Endothelial cell of umbilical vein (primary cell): ENCODE results near the gene EME2. TPM values are rescaled to one million over a fixed set of nuclear protein-coding genes. Genes with fewer than 3 reads are reported as not detected.

Source experiments
- Bru-seq: library from RNA; stranded (reverse); fragments of 400-500 nt; gene quantifications from one replicate; lab custom pipeline; 2021; lab: Mats Ljungman, UMichigan
- BruChase-seq, 2 experiments: library from RNA; stranded (reverse); fragments of 400-500 nt; gene quantifications; one replicate each; lab custom pipeline; 2021; lab: Mats Ljungman, UMichigan
- BruUV-seq: library from RNA; stranded (reverse); fragments of 400-500 nt; replicated peaks from 2 replicates; lab custom pipeline; 2021; lab: Mats Ljungman, UMichigan
- CTCF ChIA-PET: fragments of 300-600, 350-600 bp; sonication (Branson Sonifier 250); formaldehyde crosslinking; loops from one replicate; lab custom pipeline; 2021; ENCODE audit warnings: antibody characterized with exemption, inconsistent platforms; lab: Charles Lee
- POLR2A ChIA-PET: fragments of 300-600, 350-600 bp; sonication (Branson Sonifier 250); formaldehyde crosslinking; loops from one replicate; lab custom pipeline; 2021; ENCODE audit warnings: antibody characterized with exemption, inconsistent platforms; lab: Charles Lee
- DNase-seq: peaks from one replicate; pipeline ENCODE4 v3.0.0-alpha.2; 2011; ENCODE audit warnings: low read depth, low spot score
- FAIRE-seq: peaks from 2 replicates; lab custom pipeline; 2011; peaks lifted over from hg19 to GRCh38; lab: Jason Lieb, UNC
- H2AFZ ChIP-seq: 2 replicates; pipeline ENCODE4 v1.6.0; 2012; ENCODE audit warnings: low read depth, low read length, control low read depth, inconsistent platforms
- H3K27ac ChIP-seq: 2 replicates; pipeline ENCODE4 v1.5.1; 2011; ENCODE audit warnings: low read depth, mild to moderate bottlenecking, control low read depth, low read length, moderate library complexity; ENCODE audit not compliant: insufficient read depth
- H3K27me3 ChIP-seq, 2 experiments: 2 replicates each; pipeline versions ENCODE4 v1.6.0 to v1.6.1; 2011; ENCODE audit warnings: low read length in 2 of 2, mixed read lengths in 1 of 2; ENCODE audit not compliant: control insufficient read depth in 2 of 2, insufficient read depth in 2 of 2
- H3K36me3 ChIP-seq, 2 experiments: 2 replicates in 1 of 2; 3 replicates in 1 of 2; pipeline ENCODE4 v1.5.1; 2011; ENCODE audit warnings: low read length in 2 of 2, mild to moderate bottlenecking in 1 of 2, moderate library complexity in 1 of 2; ENCODE audit not compliant: control insufficient read depth in 2 of 2, insufficient read depth in 2 of 2; ENCODE audit errors: extremely low read depth in 1 of 2
- H3K4me1 ChIP-seq: 3 replicates; pipeline ENCODE4 v1.5.1; 2011; ENCODE audit warnings: mild to moderate bottlenecking, low read length; ENCODE audit not compliant: control insufficient read depth, insufficient read depth; ENCODE audit errors: extremely low read depth
- H3K4me2 ChIP-seq: 2 replicates; pipeline ENCODE4 v1.6.1; 2011; ENCODE audit warnings: low read length, control low read depth, mixed read lengths; ENCODE audit not compliant: insufficient read depth
- H3K4me3 ChIP-seq, 3 experiments: fragments of 200-600 bp in 1 of 3; sonication (generic), shearing (Covaris generic) in 1 of 3; replicated peaks in 1 of 3; 2 replicates each; pipeline ENCODE4 v1.5.1; 2011 to 2016; ENCODE audit warnings: control low read depth in 3 of 3, low read length in 3 of 3, mild to moderate bottlenecking in 2 of 3, inconsistent platforms in 1 of 3, low read depth in 1 of 3, moderate library complexity in 1 of 3; ENCODE audit not compliant: insufficient read depth in 1 of 3
- H3K79me2 ChIP-seq: 2 replicates; pipeline ENCODE4 v1.6.0; 2012; ENCODE audit warnings: low read length, inconsistent platforms; ENCODE audit not compliant: control insufficient read depth, insufficient read depth
- H3K9ac ChIP-seq: replicated peaks from 2 replicates; pipeline ENCODE3; 2011; ENCODE audit warnings: low read length, control low read depth; ENCODE audit not compliant: insufficient read depth; ENCODE audit errors: extremely low read depth
- H3K9me1 ChIP-seq: replicated peaks from 3 replicates; pipeline ENCODE4 v1.6.0; 2011; ENCODE audit warnings: mild to moderate bottlenecking, low read length; ENCODE audit not compliant: control insufficient read depth, insufficient read depth; ENCODE audit errors: extremely low read depth
- H3K9me3 ChIP-seq: replicated peaks from 2 replicates; pipeline ENCODE4 v1.5.1; 2012; ENCODE audit warnings: low read length, inconsistent platforms; ENCODE audit not compliant: control insufficient read depth, insufficient read depth
- H4K20me1 ChIP-seq: replicated peaks from 2 replicates; pipeline ENCODE3; 2011; ENCODE audit warnings: mild to moderate bottlenecking, low read length; ENCODE audit not compliant: control insufficient read depth, insufficient read depth; ENCODE audit errors: extremely low read depth
- EZH2 ChIP-seq: IDR thresholded peaks from 2 replicates; pipeline ENCODE4 v1.6.1; 2012; ENCODE audit warnings: borderline replicate concordance, low read depth, mild to moderate bottlenecking, moderate library complexity, low read length, inconsistent platforms; ENCODE audit not compliant: severe bottlenecking
- FOS ChIP-seq: IDR thresholded peaks from 2 replicates; pipeline ENCODE4 v1.6.1; 2011; ENCODE audit warnings: mild to moderate bottlenecking, low read length, moderate library complexity, borderline replicate concordance; ENCODE audit not compliant: insufficient read depth
- GATA2 ChIP-seq: IDR thresholded peaks from 2 replicates; pipeline ENCODE4 v1.7.0; 2011; ENCODE audit warnings: low read depth, mild to moderate bottlenecking, moderate library complexity, mixed read lengths, low read length; ENCODE audit not compliant: insufficient read length, insufficient read depth
- JUN ChIP-seq: IDR thresholded peaks from 2 replicates; pipeline ENCODE4 v1.6.1; 2011; ENCODE audit warnings: borderline replicate concordance, low read depth; ENCODE audit not compliant: insufficient read length, insufficient read depth
- MYC ChIP-seq: IDR thresholded peaks from one replicate; pipeline ENCODE4 v1.6.1; 2011; ENCODE audit warnings: mild to moderate bottlenecking, low read depth, low read length
- POLR2A ChIP-seq: IDR thresholded peaks from 2 replicates; pipeline ENCODE4 v1.6.1; 2012; ENCODE audit warnings: low read depth, mild to moderate bottlenecking, control low read depth, low read length
- POLR2AphosphoS5 ChIP-seq: IDR thresholded peaks from 2 replicates; pipeline ENCODE4 v1.6.1; 2012; ENCODE audit warnings: low read depth, mild to moderate bottlenecking, control low read depth, low read length, moderate library complexity; ENCODE audit not compliant: insufficient read depth
- dilution Hi-C: fragments of 300-500 bp; cut with MboI; formaldehyde crosslinking; loops from one replicate; pipeline ENCODE4 v1.15.0; 2019; ENCODE audit warnings: low sequenced_read_pairs; ENCODE audit not compliant: extremely low pct_ligation_motif_present
- intact Hi-C: fragments of 100-400 bp; cut with micrococcal nuclease; formaldehyde crosslinking; loops from one replicate; pipeline ENCODE4 v1.10.0; 2022
- long read RNA-seq: library from polyadenylated mRNA; stranded (forward); transcript quantifications from one replicate; pipeline ENCODE4 v2.0.0, GENCODE V29; 2021
- polyA minus RNA-seq, 3 experiments: library from RNA; depleted of rRNA, polyadenylated mRNA; stranded (reverse); fragments of >200 nt; gene quantifications; 1 replicate in 1 of 3; 2 replicates in 2 of 3; pipeline ENCODE4 v1.2.3, GENCODE V29; 2011
- polyA plus RNA-seq, 4 experiments: library from polyadenylated mRNA; depleted of rRNA in 3 of 4; stranded (reverse) in 3 of 4; unstranded in 1 of 4; fragments of >200 nt; gene quantifications; 2 replicates each; pipeline versions ENCODE4 v1.2.1 to v1.2.3, GENCODE V29; 2011 to 2012; ENCODE audit warnings: missing spikeins in 1 of 4
- total RNA-seq: library from RNA; stranded (reverse); gene quantifications from 2 replicates; pipeline ENCODE4 v1.2.3, GENCODE V29; 2021
- TF ChIP-seq, protein P1 (sequence below): IDR thresholded peaks from 2 replicates; pipeline ENCODE4 v1.6.1; 2011; ENCODE audit not compliant: insufficient read depth, insufficient read length
- TF ChIP-seq, protein P2 (sequence below), 2 donors: IDR thresholded peaks; 1 replicate in 1 of 2; 2 replicates in 1 of 2; pipeline ENCODE4 v1.5.1; 2011; ENCODE audit warnings: low read length in 2 of 2, mild to moderate bottlenecking in 2 of 2, moderate library complexity in 2 of 2, control low read depth in 1 of 2, inconsistent platforms in 1 of 2, low read depth in 1 of 2; ENCODE audit not compliant: insufficient read depth in 1 of 2; ENCODE audit errors: extremely low read depth in 1 of 2

EME2 gene, protein sequence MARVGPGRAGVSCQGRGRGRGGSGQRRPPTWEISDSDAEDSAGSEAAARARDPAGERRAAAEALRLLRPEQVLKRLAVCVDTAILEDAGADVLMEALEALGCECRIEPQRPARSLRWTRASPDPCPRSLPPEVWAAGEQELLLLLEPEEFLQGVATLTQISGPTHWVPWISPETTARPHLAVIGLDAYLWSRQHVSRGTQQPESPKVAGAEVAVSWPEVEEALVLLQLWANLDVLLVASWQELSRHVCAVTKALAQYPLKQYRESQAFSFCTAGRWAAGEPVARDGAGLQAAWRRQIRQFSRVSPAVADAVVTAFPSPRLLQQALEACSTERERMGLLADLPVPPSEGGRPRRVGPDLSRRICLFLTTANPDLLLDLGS
- total RNA-seq (15.2 and 21.4 TPM in 2 replicates), polyA plus RNA-seq (9.7 and 11.5 TPM in 2 replicates), polyA minus RNA-seq (4.0 and 5.9 TPM in 2 replicates), Bru-seq, nascent RNA (percentile 48 among the genes with signal in this experiment), BruChase-seq, experiment 1, labeled RNA remaining after a 6-hour chase (percentile 67 among the genes with signal in this experiment), BruChase-seq, experiment 2, labeled RNA remaining after a 2-hour chase (percentile 51 among the genes with signal in this experiment)
- polyA plus RNA-seq (2011; cell fraction: cytosol; rRNA removed), result 1.8 and 3.9 TPM in 2 replicates
- polyA plus RNA-seq (2011; cell fraction: nucleus; rRNA removed), result 74.8 and 82.2 TPM in 2 replicates
- 6.8 and 8.5 TPM in 2 replicates for polyA plus RNA-seq (2012)
- 7.8 TPM for polyA minus RNA-seq (2011; cell fraction: cytosol; rRNA and poly(A)+ RNA removed)
- polyA minus RNA-seq (2011; cell fraction: nucleus; rRNA and poly(A)+ RNA removed), result 12.6 and 22.9 TPM in 2 replicates
- long read RNA-seq, partial matches to known transcripts, result 0 of 10 reads
- long read RNA-seq, other reads (novel, unspliced or antisense), result 10 of 10 reads

DNA sequence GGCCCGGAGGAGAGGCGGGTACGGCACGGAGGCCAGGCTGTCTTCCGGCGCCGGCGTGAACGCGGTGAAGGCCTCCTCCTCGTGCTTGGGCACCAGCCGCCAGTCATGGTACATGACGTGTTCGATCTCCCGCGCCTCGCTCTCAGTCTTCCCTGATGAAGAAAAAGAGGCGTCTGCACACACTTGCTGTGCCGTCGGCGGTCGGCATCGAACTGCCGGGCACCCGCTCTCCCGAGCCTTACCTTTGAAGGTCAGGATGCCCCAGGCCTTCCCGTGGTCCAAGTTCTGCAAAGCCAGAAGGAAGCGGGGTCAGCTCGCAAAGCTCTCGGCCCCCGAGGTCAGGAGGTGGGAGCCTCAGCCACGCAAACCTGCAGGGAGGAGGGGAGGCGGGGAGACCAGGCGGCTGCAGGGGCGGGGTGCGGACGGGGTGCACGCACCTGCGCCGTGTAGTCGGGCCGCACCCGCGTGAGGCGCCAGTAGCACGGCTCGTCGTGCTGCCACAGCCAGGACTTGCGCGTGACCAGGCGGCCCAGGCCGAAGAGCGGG, at the start of gene EME2:
Gene EME2 (plus strand): TSS at position 449 of the 546 bp plus-strand sequence. CDS start 418 bp downstream, outside the sequence.
- H3K4me2 ChIP-seq, result peak within 1 kb of the TSS; percentile 72
- H3K9me3 ChIP-seq, result no peaks in the 10 kb centered on the region
- no peaks in the 10 kb centered on the region for H3K27me3 ChIP-seq
- dilution Hi-C loops, result no loop called here
- H3K79me2 ChIP-seq, result peaks cover 17% of the 10 kb centered on the region
- FAIRE-seq (peak; percentile 18), DNase-seq (no peak)
- no TSS peak for BruUV-seq
- peak within 1 kb of the TSS; percentile 41 for H3K27ac ChIP-seq
- H3K4me3 ChIP-seq, result peak within 1 kb of the TSS; percentile 54 to 83 (median 76)
- H3K36me3 ChIP-seq, result peaks cover 0 to 33% of the 10 kb centered on the region in 2 experiments
- POLR2A ChIA-PET, result interaction anchor here (0.7 kb wide), 1 partner anchor 10 kb away, joined by 3 read pairs; the partner anchor contains the start of genes NUBP2 and SPSB3
- H3K4me1 ChIP-seq, result peaks cover 19% of the 10 kb centered on the region
- H4K20me1 ChIP-seq, result no peaks in the 10 kb centered on the region
- intact Hi-C loops, result no loop called here
- no peak for TF ChIP-seq GATA2
- TF ChIP-seq POLR2AphosphoS5, result no peak
- TF ChIP-seq FOS, result no peak
- TF ChIP-seq, protein P1, sequence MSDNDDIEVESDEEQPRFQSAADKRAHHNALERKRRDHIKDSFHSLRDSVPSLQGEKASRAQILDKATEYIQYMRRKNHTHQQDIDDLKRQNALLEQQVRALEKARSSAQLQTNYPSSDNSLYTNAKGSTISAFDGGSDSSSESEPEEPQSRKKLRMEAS, result no peak
- TF ChIP-seq MYC, result no peak
- TF ChIP-seq POLR2A, result no peak
- no peak for TF ChIP-seq EZH2
- TF ChIP-seq, protein P2, sequence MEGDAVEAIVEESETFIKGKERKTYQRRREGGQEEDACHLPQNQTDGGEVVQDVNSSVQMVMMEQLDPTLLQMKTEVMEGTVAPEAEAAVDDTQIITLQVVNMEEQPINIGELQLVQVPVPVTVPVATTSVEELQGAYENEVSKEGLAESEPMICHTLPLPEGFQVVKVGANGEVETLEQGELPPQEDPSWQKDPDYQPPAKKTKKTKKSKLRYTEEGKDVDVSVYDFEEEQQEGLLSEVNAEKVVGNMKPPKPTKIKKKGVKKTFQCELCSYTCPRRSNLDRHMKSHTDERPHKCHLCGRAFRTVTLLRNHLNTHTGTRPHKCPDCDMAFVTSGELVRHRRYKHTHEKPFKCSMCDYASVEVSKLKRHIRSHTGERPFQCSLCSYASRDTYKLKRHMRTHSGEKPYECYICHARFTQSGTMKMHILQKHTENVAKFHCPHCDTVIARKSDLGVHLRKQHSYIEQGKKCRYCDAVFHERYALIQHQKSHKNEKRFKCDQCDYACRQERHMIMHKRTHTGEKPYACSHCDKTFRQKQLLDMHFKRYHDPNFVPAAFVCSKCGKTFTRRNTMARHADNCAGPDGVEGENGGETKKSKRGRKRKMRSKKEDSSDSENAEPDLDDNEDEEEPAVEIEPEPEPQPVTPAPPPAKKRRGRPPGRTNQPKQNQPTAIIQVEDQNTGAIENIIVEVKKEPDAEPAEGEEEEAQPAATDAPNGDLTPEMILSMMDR (IDR thresholded peaks at IDR 0.05; ENCODE audit: extremely low read depth in 1 of 2, insufficient read depth in 1 of 2, low read depth in 1 of 2, low read length in 2 of 2), result no peak
- TF ChIP-seq JUN, result no peak
- no peaks in the 10 kb centered on the region for H3K9me1 ChIP-seq
- CTCF ChIA-PET, result interaction anchor here (0.7 to 2.0 kb wide), 5 partner anchors 9 to 66 kb away, joined by 3 to 16 read pairs (median 4); partner anchors contain the start of genes MAPK8IP3, NUBP2 and SPSB3
- peak within 1 kb of the TSS; percentile 80 for H3K9ac ChIP-seq
- H2AFZ ChIP-seq, result peak within 1 kb of the TSS; percentile 46
